MCF 10A (cell line): ENCODE results near the gene KLHL26. TPM values are rescaled to one million over a fixed set of nuclear protein-coding genes. Genes with fewer than 3 reads are reported as not detected.

Experiments used
- BruUV-seq: library from RNA; stranded (reverse); fragments of 400-500 nt; replicated peaks from 2 replicates; lab custom pipeline; 2021; lab: Mats Ljungman, UMichigan
- CTCF ChIA-PET: fragments of 300-600 bp; sonication (Branson Sonifier 250); formaldehyde crosslinking; extraction: SDS; loops from one replicate; lab custom pipeline; 2021; ENCODE audit warnings: antibody characterized with exemption, inconsistent platforms; lab: Yijun Ruan, JAX
- POLR2A ChIA-PET: fragments of 300-600, 350-650 bp; sonication (Branson Sonifier 250); formaldehyde crosslinking; extraction: SDS; loops from one replicate; lab custom pipeline; 2020; ENCODE audit warnings: antibody characterized with exemption, inconsistent platforms; lab: Yijun Ruan, JAX
- DNase-seq: peaks from one replicate; pipeline ENCODE4 v3.0.0-alpha.2; 2018; ENCODE audit not compliant: unreplicated experiment
- H3K27ac Mint-ChIP-seq: one replicate; pipeline ENCODE4 v1.8.0; 2022; ENCODE audit warnings: mild to moderate bottlenecking, low read depth, mixed read lengths; ENCODE audit not compliant: unreplicated experiment
- H3K27me3 Mint-ChIP-seq: one replicate; pipeline ENCODE4 v1.8.0; 2022; ENCODE audit warnings: mixed read lengths; ENCODE audit not compliant: insufficient read depth, unreplicated experiment
- H3K36me3 Mint-ChIP-seq: one replicate; pipeline ENCODE4 v1.8.0; 2022; ENCODE audit warnings: mild to moderate bottlenecking, moderate library complexity, mixed read lengths; ENCODE audit not compliant: insufficient read depth, unreplicated experiment
- H3K4me1 Mint-ChIP-seq: one replicate; pipeline ENCODE4 v1.8.0; 2022; ENCODE audit warnings: mixed read lengths; ENCODE audit not compliant: insufficient read depth, unreplicated experiment
- H3K4me3 Mint-ChIP-seq: one replicate; pipeline ENCODE4 v1.8.0; 2022; ENCODE audit warnings: mild to moderate bottlenecking, moderate library complexity, mixed read lengths; ENCODE audit not compliant: unreplicated experiment
- H3K9me3 Mint-ChIP-seq: one replicate; pipeline ENCODE4 v1.8.0; 2022; ENCODE audit warnings: mixed read lengths; ENCODE audit not compliant: unreplicated experiment
- intact Hi-C: fragments of 100-400 bp; cut with micrococcal nuclease; formaldehyde crosslinking; loops from 2 replicates; pipeline ENCODE4 v1.14.1; 2022
- total RNA-seq: library from RNA; stranded (reverse); gene quantifications from 2 replicates; pipeline ENCODE4 v1.2.3, GENCODE V29; 2022
- TF ChIP-seq, protein P1 (sequence below): fragments of 200-600 bp; IDR thresholded peaks from one replicate; pipeline ENCODE4 v1.8.0; 2022; ENCODE audit warnings: antibody characterized with exemption, mild to moderate bottlenecking; ENCODE audit not compliant: unreplicated experiment

The KLHL26 gene
- total RNA-seq, 1 experiment from 2014 or later, result 6.6 TPM

GRCh38 chr19:18701250-18701608 lies 64.4 kb downstream of the KLHL26 start:
- H3K27me3 Mint-ChIP-seq, result no peaks in the 10 kb centered on the region
- DNase-seq, result no peak
- H3K36me3 Mint-ChIP-seq, result no peaks in the 10 kb centered on the region
- no TSS peak for BruUV-seq
- ChIA-PET CTCF (interaction anchor here (1.0 kb wide), 1 partner anchor 113 kb away, joined by 3 read pairs; the partner anchor contains the start of gene REX1BD), POLR2A (no interaction called here)
- H3K9me3 Mint-ChIP-seq, result no peaks in the 10 kb centered on the region
- peaks cover 13% of the 10 kb centered on the region for H3K4me1 Mint-ChIP-seq
- intact Hi-C loops, result no loop called here
- H3K4me3 Mint-ChIP-seq, result peak overlapping the region; percentile 28
- TF ChIP-seq, protein P1, sequence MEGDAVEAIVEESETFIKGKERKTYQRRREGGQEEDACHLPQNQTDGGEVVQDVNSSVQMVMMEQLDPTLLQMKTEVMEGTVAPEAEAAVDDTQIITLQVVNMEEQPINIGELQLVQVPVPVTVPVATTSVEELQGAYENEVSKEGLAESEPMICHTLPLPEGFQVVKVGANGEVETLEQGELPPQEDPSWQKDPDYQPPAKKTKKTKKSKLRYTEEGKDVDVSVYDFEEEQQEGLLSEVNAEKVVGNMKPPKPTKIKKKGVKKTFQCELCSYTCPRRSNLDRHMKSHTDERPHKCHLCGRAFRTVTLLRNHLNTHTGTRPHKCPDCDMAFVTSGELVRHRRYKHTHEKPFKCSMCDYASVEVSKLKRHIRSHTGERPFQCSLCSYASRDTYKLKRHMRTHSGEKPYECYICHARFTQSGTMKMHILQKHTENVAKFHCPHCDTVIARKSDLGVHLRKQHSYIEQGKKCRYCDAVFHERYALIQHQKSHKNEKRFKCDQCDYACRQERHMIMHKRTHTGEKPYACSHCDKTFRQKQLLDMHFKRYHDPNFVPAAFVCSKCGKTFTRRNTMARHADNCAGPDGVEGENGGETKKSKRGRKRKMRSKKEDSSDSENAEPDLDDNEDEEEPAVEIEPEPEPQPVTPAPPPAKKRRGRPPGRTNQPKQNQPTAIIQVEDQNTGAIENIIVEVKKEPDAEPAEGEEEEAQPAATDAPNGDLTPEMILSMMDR, result no peak
- H3K27ac Mint-ChIP-seq, result no peak overlapping the region

DNA sequence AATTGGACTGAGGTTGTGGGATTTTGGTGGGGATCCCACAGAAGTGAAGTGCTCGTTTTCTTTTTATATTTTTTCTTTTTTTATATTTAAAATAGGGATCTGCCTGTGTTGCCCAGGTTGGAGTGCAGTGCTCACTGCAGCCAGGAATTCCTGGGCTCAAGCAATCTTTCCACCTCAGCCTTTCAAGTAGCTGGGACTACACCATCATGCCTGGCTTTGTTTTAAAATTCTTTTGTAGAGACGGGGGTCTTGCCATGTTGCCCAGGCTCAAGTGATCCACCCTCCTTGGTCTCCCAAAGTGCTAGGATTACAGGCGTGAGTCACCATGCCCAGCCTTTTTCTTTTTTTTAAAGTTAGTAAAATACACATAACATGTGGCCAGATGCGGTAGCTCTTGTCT lies 67.2 kb downstream of the KLHL26 start:
- Mint-ChIP-seq H3K27ac (no peak overlapping the region), H3K4me3 (no peak overlapping the region), H3K36me3 (no peaks in the 10 kb centered on the region), H3K9me3 (no peaks in the 10 kb centered on the region), H3K27me3 (no peaks in the 10 kb centered on the region), H3K4me1 (peaks cover 11% of the 10 kb centered on the region)
- no peak for DNase-seq
- TF ChIP-seq, protein P1, result no peak
- POLR2A ChIA-PET, result interaction anchor here (0.9 kb wide), 1 partner anchor 58 kb away, joined by 4 read pairs; no protein-coding TSS in a partner anchor
- CTCF ChIA-PET, result interaction anchor here (0.6 to 1.0 kb wide), 3 partner anchors 11 to 254 kb away, joined by 3 read pairs; no protein-coding TSS in a partner anchor
- intact Hi-C loops, result no loop called here
- no TSS peak for BruUV-seq

DNA sequence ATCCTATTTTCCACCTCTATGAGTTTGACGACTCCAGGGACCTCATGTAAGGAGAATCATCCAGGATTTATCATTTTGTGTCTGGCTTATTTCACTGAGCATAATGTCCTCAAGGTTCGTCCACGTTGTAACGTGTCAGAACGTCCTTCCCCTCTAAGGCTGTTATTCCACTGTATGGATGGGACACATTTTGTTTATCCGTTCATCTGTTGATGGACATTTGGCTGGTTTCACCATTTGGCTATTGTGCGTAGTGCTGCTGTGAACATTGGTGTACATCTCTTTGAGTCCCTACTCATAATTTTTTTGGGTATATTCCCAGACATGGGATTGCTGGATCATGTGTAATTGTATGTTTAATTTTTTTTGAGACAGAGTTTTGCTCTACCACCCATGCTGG lies 68.1 kb downstream of the KLHL26 start:
- H3K4me1 Mint-ChIP-seq, result peaks cover 2% of the 10 kb centered on the region
- CTCF ChIA-PET, result interaction anchor here (0.6 to 1.0 kb wide), 2 partner anchors 9 to 10 kb away, joined by 3 read pairs; no protein-coding TSS in a partner anchor
- no peak for DNase-seq
- no TSS peak for BruUV-seq
- no peak overlapping the region for H3K27ac Mint-ChIP-seq
- no peak overlapping the region for H3K4me3 Mint-ChIP-seq
- POLR2A ChIA-PET, result interaction anchor here (0.6 kb wide), 1 partner anchor 138 kb away, joined by 3 read pairs; no protein-coding TSS in a partner anchor
- intact Hi-C loops, result no loop called here
- TF ChIP-seq, protein P1, result no peak
- no peaks in the 10 kb centered on the region for H3K36me3 Mint-ChIP-seq
- H3K27me3 Mint-ChIP-seq, result no peaks in the 10 kb centered on the region
- no peaks in the 10 kb centered on the region for H3K9me3 Mint-ChIP-seq

DNA sequence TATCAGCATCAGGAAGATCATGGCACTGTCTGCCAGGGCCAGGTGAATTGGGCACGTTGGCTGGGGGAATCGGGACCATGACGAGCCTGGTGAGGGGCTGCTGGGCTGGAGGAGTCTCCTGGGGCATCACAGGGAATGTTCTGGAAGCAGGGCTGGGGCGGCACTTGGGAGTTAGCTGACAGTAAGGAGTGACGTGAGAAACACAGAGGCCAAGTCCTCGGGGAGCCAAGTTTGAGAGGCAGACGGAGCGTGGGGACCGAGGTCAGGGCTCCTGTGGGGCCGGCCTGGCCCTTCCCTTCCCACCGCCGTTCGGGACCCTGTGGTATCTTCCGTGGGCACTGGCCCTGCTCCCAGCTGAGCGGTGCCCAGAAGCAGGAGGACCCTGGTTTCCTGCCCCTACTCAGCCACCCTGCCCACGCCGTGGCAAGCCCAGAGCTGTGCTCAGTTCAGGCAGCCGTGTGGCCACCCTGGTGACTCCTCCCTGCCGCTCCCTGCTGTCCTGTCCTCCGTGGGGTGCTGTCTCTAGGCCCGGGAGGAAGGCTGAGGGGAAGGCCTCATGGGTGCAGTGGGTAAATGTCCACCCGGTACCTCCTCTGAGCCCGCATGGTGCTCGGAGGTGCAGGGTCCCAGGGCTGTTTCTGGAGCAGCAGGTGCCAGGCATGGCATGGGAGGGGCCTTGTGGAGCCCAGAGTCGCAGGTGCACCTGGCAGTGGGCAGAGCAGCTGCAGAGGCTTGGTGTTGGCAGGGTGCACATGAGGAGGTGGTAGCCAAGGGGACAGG lies 71.8 kb downstream of the KLHL26 start:
- Mint-ChIP-seq H3K36me3 (no peaks in the 10 kb centered on the region), H3K9me3 (no peaks in the 10 kb centered on the region), H3K27ac (no peak overlapping the region), H3K27me3 (no peaks in the 10 kb centered on the region), H3K4me1 (no peaks in the 10 kb centered on the region), H3K4me3 (no peak overlapping the region)
- POLR2A ChIA-PET, result no interaction called here
- TF ChIP-seq, protein P1, result no peak
- intact Hi-C loops, result no loop called here
- CTCF ChIA-PET, result no interaction called here
- DNase-seq, result no peak
- BruUV-seq, result no TSS peak
